ENCODE measurements around the gene LAMTOR3. TPM values are rescaled to one million over a fixed set of nuclear protein-coding genes. Genes with fewer than 3 reads are reported as not detected.

Gene LAMTOR3
- total RNA-seq, 1 experiment from 2014 or later: 30.6 TPM

- H3K27ac Mint-ChIP-seq: no peak overlapping the region
- H3K27me3 Mint-ChIP-seq (ENCODE audit: low read depth): no peaks in the 10 kb centered on the region; the same call in 1 of the 2 replicates
Measured at GRCh38 chr4:99875071-99875470, 19.2 kb downstream of the LAMTOR3 start.

More at GRCh38 chr4:99875071-99875470, 19.2 kb downstream of the LAMTOR3 start:
- Histone ChIP-seq H3K79me2 (ENCODE audit: insufficient read depth, low read length) (no peaks in the 10 kb centered on the region), H2BK120ac (ENCODE audit: low read depth, low read length, poor library complexity, severe bottlenecking) (no peak overlapping the region), H4K5ac (ENCODE audit: insufficient read length, low read depth, low read length) (no peak overlapping the region), H3K27me3 (ENCODE audit: insufficient read depth, low read length) (no peaks in the 10 kb centered on the region), H2AK5ac (ENCODE audit: insufficient read length, low read length) (no peak overlapping the region), H3K4me1 (ENCODE audit: insufficient read depth, low read length) (no peaks in the 10 kb centered on the region), H4K8ac (replicated peaks; ENCODE audit: insufficient read length, low read depth, low read length) (no peak overlapping the region), H3K23ac (ENCODE audit: insufficient read length, low read depth, low read length) (no peak overlapping the region), H3K9me3 (ENCODE audit: control insufficient read depth, low read depth, low read length) (no peaks in the 10 kb centered on the region), H3K79me1 (ENCODE audit: insufficient read depth, low read depth, low read length, poor library complexity, severe bottlenecking) (no peaks in the 10 kb centered on the region), H3K27ac (ENCODE audit: insufficient read length, low read depth, low read length) (no peak overlapping the region), H3K14ac (ENCODE audit: insufficient read depth, low read length) (no peak overlapping the region), H3K9ac (ENCODE audit: extremely low read depth, insufficient read length, low read length) (no peak overlapping the region), H3K4ac (ENCODE audit: low read depth, low read length) (no peak overlapping the region), H3K4me2 (ENCODE audit: insufficient read depth, insufficient read length, low read length) (no peak overlapping the region), H3K56ac (ENCODE audit: insufficient read length, low read depth, low read length) (no peak overlapping the region), H3T11ph (ENCODE audit: low read length) (no peak overlapping the region), H2BK12ac (ENCODE audit: insufficient read length, low read depth, low read length) (no peak overlapping the region), H2AFZ (ENCODE audit: low read length) (no peak overlapping the region), H4K20me1 (ENCODE audit: control insufficient read depth, insufficient read depth, insufficient read length) (no peaks in the 10 kb centered on the region), H3K18ac (ENCODE audit: insufficient read length, low read depth, low read length) (no peak overlapping the region), H3K23me2 (ENCODE audit: insufficient read length, low read depth, low read length, poor library complexity, severe bottlenecking) (no peaks in the 10 kb centered on the region), H4K91ac (ENCODE audit: insufficient read length, low read depth, low read length) (no peak overlapping the region), H2BK20ac (ENCODE audit: low read depth, low read length, poor library complexity, severe bottlenecking) (no peak overlapping the region), H2BK15ac (ENCODE audit: low read depth, low read length) (no peak overlapping the region), H2BK5ac (ENCODE audit: insufficient read length, low read length) (no peak overlapping the region)
- Mint-ChIP-seq H3K4me3 (no peak overlapping the region), H3K9me3 (no peaks in the 10 kb centered on the region), H3K36me3 (ENCODE audit: insufficient read depth in 1 of 3, low read depth in 3 of 3) (peaks cover 2 to 3% (median 2%) of the 10 kb centered on the region in 3 experiments; a peak in 5 of 7 replicates), H3K4me1 (no peaks in the 10 kb centered on the region)
- TF ChIP-seq CTCF (conservative IDR thresholded peaks at IDR 0.05): no peak
- DNase-seq: no peak

Measured in H9 (cell line).